ENCODE measurements around the gene POU2AF1. TPM values are rescaled to one million over a fixed set of nuclear protein-coding genes. Genes with fewer than 3 reads are reported as not detected.

POU2AF1 gene
- total and polyA plus RNA-seq, 4 donors: 0.21 to 2.0 (median 0.83) TPM

- WGBS: 92% methylated on average over 2 of the region's 2 CpGs
Observed at GRCh38 chr11:111405551-111405950, 26.5 kb upstream of the POU2AF1 start.

GRCh38 chr11:111403051-111403726 is 24.1 kb upstream of the POU2AF1 start:
- 95% methylated on average over 3 of the region's 3 CpGs for WGBS
- H3K27me3 ChIP-seq (ENCODE audit: control insufficient read depth in 4 of 4, insufficient read depth in 4 of 4, low read length in 3 of 4): no peaks in the 10 kb centered on the region
- H3K9ac ChIP-seq (ENCODE audit: low read depth in 1 of 2, low read length in 2 of 2): no peak overlapping the region
- no peak overlapping the region for H3K4me3 ChIP-seq (ENCODE audit: low read depth in 1 of 3, low read length in 3 of 3)
- TF ChIP-seq ZBTB33 (IDR thresholded peaks at IDR 0.05): no peak
- TF ChIP-seq ATF3 (IDR thresholded peaks at IDR 0.05): no peak
- TF ChIP-seq RXRA (IDR thresholded peaks at IDR 0.05): no peak
- no peak for TF ChIP-seq REST (IDR thresholded peaks at IDR 0.05)
- TF ChIP-seq YY1 (IDR thresholded peaks at IDR 0.05): no peak
- TF ChIP-seq GABPA (IDR thresholded peaks at IDR 0.05 in 1 of 2, conservative IDR thresholded peaks at IDR 0.05 in 1 of 2): no peak
- TF ChIP-seq TAF1 (conservative IDR thresholded peaks at IDR 0.05): no peak
- no peak for TF ChIP-seq MAX (IDR thresholded peaks at IDR 0.05)
- H3K9me3 ChIP-seq (ENCODE audit: control insufficient read depth in 4 of 4, low read length in 3 of 4): no peaks in the 10 kb centered on the region
- H3K4me1 ChIP-seq (ENCODE audit: control insufficient read depth in 4 of 4, insufficient read depth in 4 of 4, low read length in 3 of 4): peaks cover 0 to 6% (median 5%) of the 10 kb centered on the region in 4 donors
- no peak overlapping the region for H3K27ac ChIP-seq (ENCODE audit: low read depth in 1 of 2, low read length in 2 of 2)
- DNase-seq (ENCODE audit: low spot score): no peak
- no peaks in the 10 kb centered on the region for H3K36me3 ChIP-seq (ENCODE audit: control insufficient read depth in 4 of 4, insufficient read depth in 3 of 4, low read depth in 1 of 4, low read length in 3 of 4)

More at GRCh38 chr11:111405551-111405950, 26.5 kb upstream of the POU2AF1 start:
- no peaks in the 10 kb centered on the region for H3K27me3 ChIP-seq (ENCODE audit: control insufficient read depth in 4 of 4, insufficient read depth in 4 of 4, low read length in 3 of 4)
- no peak overlapping the region for H3K4me3 ChIP-seq (ENCODE audit: low read depth in 1 of 3, low read length in 3 of 3)
- no peak overlapping the region for H3K27ac ChIP-seq (ENCODE audit: low read depth in 1 of 2, low read length in 2 of 2)
- H3K36me3 ChIP-seq (ENCODE audit: control insufficient read depth in 4 of 4, insufficient read depth in 3 of 4, low read depth in 1 of 4, low read length in 3 of 4): no peaks in the 10 kb centered on the region
- TF ChIP-seq YY1 (IDR thresholded peaks at IDR 0.05) (no peak), JUND (IDR thresholded peaks at IDR 0.05) (no peak), SP1 (IDR thresholded peaks at IDR 0.05) (no peak), MAX (IDR thresholded peaks at IDR 0.05) (no peak), GABPA (IDR thresholded peaks at IDR 0.05 in 1 of 2, conservative IDR thresholded peaks at IDR 0.05 in 1 of 2) (no peak), REST (IDR thresholded peaks at IDR 0.05) (no peak), TAF1 (conservative IDR thresholded peaks at IDR 0.05) (no peak), EGR1 (IDR thresholded peaks at IDR 0.05; ENCODE audit: low read depth in 2 of 2) (no peak), RXRA (IDR thresholded peaks at IDR 0.05) (no peak), FOXA1 (IDR thresholded peaks at IDR 0.05) (no peak)
- peaks cover 0 to 6% (median 5%) of the 10 kb centered on the region in 4 donors for H3K4me1 ChIP-seq (ENCODE audit: control insufficient read depth in 4 of 4, insufficient read depth in 4 of 4, low read length in 3 of 4)
- H3K9ac ChIP-seq (ENCODE audit: low read depth in 1 of 2, low read length in 2 of 2): no peak overlapping the region
- no peaks in the 10 kb centered on the region for H3K9me3 ChIP-seq (ENCODE audit: control insufficient read depth in 4 of 4, low read length in 3 of 4)
- no peak for DNase-seq (ENCODE audit: low spot score)

Measured in liver (tissue), 9 donors.